ENCODE results near the gene PAX5. TPM values are rescaled to one million over a fixed set of nuclear protein-coding genes. Genes with fewer than 3 reads are reported as not detected.

Gene PAX5
- total RNA-seq, 6 experiments from 2014 or later, result not detected

GRCh38 chr9:36818965-36819870 lies 214.8 kb downstream of the PAX5 start:
- Mint-ChIP-seq H3K4me3 (no peak overlapping the region), H3K27ac (no peak overlapping the region), H3K36me3 (ENCODE audit: low read depth) (no peaks in the 10 kb centered on the region), H3K27me3 (ENCODE audit: insufficient read depth) (peaks cover 56% of the 10 kb centered on the region), H3K9me3 (no peaks in the 10 kb centered on the region; the same call in 1 of the 2 replicates), H3K4me1 (ENCODE audit: low read depth) (peaks cover 7% of the 10 kb centered on the region)
- DNase-seq, result no peak
- TF ChIP-seq, protein P1, sequence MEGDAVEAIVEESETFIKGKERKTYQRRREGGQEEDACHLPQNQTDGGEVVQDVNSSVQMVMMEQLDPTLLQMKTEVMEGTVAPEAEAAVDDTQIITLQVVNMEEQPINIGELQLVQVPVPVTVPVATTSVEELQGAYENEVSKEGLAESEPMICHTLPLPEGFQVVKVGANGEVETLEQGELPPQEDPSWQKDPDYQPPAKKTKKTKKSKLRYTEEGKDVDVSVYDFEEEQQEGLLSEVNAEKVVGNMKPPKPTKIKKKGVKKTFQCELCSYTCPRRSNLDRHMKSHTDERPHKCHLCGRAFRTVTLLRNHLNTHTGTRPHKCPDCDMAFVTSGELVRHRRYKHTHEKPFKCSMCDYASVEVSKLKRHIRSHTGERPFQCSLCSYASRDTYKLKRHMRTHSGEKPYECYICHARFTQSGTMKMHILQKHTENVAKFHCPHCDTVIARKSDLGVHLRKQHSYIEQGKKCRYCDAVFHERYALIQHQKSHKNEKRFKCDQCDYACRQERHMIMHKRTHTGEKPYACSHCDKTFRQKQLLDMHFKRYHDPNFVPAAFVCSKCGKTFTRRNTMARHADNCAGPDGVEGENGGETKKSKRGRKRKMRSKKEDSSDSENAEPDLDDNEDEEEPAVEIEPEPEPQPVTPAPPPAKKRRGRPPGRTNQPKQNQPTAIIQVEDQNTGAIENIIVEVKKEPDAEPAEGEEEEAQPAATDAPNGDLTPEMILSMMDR (IDR thresholded peaks at IDR 0.05), result no peak

DNA sequence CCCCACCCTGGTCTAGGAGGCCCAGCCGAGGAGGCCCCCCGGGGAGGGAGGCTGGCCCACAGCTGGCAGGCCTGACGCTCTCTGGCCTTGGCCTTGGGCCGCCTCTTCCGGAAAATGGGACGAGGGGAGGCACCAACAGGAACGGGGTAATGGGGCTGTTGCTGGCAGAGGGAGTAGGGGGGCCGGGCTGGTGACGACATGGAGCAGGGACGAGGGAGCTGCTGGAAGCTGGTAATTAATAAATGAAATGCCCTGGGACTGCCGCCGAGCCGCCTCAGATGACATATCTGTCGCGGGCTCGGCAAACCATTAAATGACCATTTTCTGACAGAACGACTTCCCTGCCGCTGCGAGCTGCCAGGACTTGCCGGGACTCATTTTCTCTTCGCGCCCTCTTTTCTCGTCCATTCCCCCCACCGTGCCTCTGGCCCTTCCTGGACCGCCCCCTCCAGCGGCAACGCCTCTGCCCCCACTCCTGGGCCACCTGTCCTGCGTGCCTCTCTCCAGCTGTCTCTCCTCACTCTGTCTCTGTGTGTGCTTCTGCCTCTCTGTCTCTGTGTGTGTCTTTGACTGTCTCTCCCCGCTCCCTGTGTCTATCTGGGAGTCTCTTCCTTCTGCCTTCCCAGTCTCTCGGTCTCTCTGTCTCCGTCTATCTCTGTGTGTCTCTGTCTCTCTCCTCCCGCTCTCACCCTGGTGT lies 215.7 kb downstream of the PAX5 start:
- Mint-ChIP-seq H3K27ac (no peak overlapping the region), H3K9me3 (no peaks in the 10 kb centered on the region; the same call in 1 of the 2 replicates), H3K36me3 (ENCODE audit: low read depth) (no peaks in the 10 kb centered on the region), H3K4me3 (no peak overlapping the region), H3K27me3 (ENCODE audit: insufficient read depth) (peaks cover 57% of the 10 kb centered on the region), H3K4me1 (ENCODE audit: low read depth) (peaks cover 7% of the 10 kb centered on the region)
- TF ChIP-seq, protein P1 (IDR thresholded peaks at IDR 0.05), result no peak
- no peak for DNase-seq

GRCh38 chr9:36817160-36817834 lies 216.8 kb downstream of the PAX5 start:
- Mint-ChIP-seq H3K4me3 (no peak overlapping the region), H3K4me1 (ENCODE audit: low read depth) (peaks cover 7% of the 10 kb centered on the region), H3K27ac (no peak overlapping the region), H3K36me3 (ENCODE audit: low read depth) (no peaks in the 10 kb centered on the region), H3K9me3 (no peaks in the 10 kb centered on the region; the same call in 1 of the 2 replicates), H3K27me3 (ENCODE audit: insufficient read depth) (peaks cover 56% of the 10 kb centered on the region)
- TF ChIP-seq, protein P1 (IDR thresholded peaks at IDR 0.05), result no peak
- no peak for DNase-seq

- H3K27me3 Mint-ChIP-seq (ENCODE audit: insufficient read depth), result peaks cover 53% of the 10 kb centered on the region
- no peak overlapping the region for H3K4me3 Mint-ChIP-seq
- DNase-seq, result no peak
- no peaks in the 10 kb centered on the region for H3K36me3 Mint-ChIP-seq (ENCODE audit: low read depth)
- no peaks in the 10 kb centered on the region; the same call in 1 of the 2 replicates for H3K9me3 Mint-ChIP-seq
- TF ChIP-seq, protein P1 (IDR thresholded peaks at IDR 0.05), result no peak
- H3K4me1 Mint-ChIP-seq (ENCODE audit: low read depth), result peaks cover 7% of the 10 kb centered on the region
- no peak overlapping the region for H3K27ac Mint-ChIP-seq
These were observed 217.7 kb downstream of the PAX5 start for GRCh38 chr9:36816371-36816770.

GRCh38 chr9:36815566-36816348 lies 218.3 kb downstream of the PAX5 start:
- Mint-ChIP-seq H3K36me3 (ENCODE audit: low read depth) (no peaks in the 10 kb centered on the region), H3K4me1 (ENCODE audit: low read depth) (peaks cover 7% of the 10 kb centered on the region), H3K4me3 (no peak overlapping the region), H3K9me3 (no peaks in the 10 kb centered on the region; the same call in 1 of the 2 replicates), H3K27me3 (ENCODE audit: insufficient read depth) (peaks cover 50% of the 10 kb centered on the region), H3K27ac (no peak overlapping the region)
- DNase-seq, result no peak
- TF ChIP-seq, protein P1 (IDR thresholded peaks at IDR 0.05), result no peak

Measured in HFFc6 (cell line).